Measurements from ENCODE around the gene WNT8A.
"Not testable (repeated sequence)": the region's sequence is repeated elsewhere in the genome, so short reads cannot be mapped to it uniquely, and the experiment has no call there.

WNT8A gene, protein sequence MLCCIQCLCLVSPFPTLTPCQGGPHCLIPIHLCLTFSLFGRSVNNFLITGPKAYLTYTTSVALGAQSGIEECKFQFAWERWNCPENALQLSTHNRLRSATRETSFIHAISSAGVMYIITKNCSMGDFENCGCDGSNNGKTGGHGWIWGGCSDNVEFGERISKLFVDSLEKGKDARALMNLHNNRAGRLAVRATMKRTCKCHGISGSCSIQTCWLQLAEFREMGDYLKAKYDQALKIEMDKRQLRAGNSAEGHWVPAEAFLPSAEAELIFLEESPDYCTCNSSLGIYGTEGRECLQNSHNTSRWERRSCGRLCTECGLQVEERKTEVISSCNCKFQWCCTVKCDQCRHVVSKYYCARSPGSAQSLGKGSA

DNA sequence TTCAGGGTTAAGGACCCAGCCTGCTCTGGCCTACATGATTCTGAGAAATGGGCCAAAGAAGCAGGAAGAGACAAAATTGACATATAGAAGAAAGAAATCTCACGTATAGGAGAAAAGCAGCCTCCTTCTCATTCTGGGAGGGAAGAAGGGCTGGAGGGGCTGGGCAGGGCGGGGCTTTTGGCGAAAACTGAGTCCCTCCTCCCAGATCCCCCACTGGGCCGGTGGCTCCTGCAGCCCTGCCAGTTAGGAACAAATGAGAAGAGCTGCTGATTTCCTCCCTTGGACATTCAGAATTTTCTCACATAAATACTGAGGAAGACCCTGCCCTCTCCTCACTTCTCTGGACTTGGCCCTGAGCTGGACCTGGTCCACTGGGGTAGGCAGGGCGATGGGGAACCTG lies at the start of gene WNT8A:
WNT8A (plus strand) TSS at position 332 of the 400 bp plus-strand sequence. CDS start 95 bp downstream, outside the sequence.
- DNase-seq = no peak

DNA sequence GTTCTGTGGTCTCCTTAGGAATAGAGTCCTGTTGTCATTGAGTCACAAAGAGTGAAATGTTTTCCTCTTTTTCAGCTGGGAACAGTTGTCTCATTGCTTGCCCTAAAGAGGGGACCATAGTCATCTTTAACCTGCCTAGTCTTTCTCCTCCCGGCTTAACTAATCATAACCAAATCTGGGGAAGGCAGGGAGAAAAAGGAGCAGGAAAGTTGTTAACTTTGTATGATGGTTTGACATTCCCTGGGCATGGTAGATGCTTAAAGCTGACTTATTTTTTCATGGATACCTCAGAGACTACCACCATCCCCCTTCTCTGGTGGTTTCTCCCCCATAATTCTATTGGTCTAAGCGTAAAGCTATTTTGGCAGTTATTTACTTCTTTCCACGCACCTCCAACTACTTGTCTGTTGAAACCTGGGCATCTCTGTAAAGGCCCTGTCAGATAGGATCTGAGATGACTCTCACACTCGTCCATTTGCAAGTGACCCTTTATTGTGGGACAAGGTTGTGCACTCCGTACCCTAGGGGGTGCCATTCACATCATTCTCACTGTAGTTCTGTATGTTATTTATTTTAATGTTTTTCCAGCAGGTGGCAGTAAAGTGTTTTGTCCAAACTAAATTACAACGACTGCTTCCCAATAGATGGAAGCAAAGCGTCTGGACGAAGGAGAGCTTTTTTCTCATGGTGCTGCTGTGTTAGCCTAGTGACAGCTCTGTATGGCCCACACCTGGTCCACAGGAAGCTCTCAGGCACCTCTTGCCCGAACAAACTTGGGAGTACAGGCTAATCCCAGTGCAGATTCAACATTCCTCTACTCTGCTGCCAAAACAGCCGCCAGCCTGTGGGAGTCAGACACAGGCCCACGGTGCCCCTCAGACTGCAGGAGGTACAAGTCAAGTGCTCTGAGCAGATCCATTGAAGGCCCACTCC lies 48.0 kb upstream of the WNT8A start:
- DNase-seq = peak; percentile 30

DNA sequence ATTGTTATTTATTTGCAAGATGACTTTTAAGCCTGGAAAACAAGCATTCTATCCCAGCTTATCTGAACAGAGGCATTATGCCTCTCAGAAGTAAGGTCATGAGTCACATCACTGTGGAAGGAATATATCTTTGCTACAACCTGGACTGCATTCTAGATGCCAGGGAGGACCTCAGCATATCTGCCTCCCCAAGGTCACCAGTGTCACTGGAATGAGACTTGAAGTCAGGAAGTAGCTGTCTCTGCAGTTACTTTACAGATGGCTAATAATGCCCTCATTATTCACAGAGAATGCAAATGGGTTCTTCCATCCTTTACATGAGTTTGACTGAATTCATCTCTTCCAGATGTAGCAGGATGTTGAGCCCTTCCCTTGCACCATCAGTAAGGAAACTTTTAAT lies 46.6 kb upstream of the WNT8A start:
- DNase-seq = no peak

DNA sequence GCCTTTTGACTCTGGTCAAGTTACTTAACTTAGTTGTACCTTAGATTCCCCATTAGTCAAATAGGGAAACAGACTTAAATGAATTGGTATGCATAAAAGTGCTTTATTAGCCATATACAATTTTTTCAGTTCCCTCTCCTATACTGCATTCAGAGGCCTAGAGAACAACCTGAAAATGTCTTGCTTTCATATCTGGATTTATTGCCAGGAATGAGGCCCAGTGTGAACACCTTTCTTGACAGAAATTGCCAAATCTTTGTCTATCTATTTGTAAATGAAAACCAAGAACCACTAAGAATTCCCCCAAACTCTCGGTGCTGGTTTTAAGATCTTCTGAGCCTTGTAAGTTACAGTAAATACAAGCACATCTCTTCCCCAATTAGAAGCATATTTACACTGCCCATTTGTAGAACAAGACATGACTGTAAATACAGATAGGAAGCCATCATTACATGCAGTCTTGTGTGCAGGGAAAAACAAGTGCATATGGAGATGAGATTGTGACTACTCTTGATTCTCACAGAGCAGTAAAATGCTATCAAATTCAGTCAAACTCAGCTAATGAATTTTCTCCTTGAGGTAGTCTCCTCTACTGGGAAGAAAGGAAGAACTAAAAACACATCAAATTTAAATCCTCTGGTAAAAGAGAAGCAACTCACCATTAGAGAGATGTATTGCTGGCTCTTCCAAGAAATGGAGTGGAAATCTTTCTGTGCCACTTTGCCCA lies 45.8 kb upstream of the WNT8A start:
- DNase-seq = no peak

DNA sequence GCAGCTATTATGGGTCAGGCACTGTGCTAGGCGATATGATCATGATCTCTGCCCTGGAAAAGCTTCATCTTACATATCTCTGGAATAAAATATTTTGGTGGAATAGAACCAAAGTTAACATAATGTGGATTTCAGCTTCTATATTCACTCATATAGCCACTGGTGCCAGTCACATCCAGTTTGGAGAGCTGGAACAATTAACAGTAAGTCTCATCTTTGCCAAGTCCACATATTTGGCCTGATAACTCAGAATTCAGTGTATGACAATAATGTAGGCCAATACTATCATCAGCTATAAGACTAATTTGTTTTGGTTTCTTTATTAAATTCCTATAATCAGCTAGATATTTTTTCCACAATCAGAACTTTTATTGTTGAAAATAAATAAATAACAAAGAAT lies 45.0 kb upstream of the WNT8A start:
- DNase-seq = no peak

DNA sequence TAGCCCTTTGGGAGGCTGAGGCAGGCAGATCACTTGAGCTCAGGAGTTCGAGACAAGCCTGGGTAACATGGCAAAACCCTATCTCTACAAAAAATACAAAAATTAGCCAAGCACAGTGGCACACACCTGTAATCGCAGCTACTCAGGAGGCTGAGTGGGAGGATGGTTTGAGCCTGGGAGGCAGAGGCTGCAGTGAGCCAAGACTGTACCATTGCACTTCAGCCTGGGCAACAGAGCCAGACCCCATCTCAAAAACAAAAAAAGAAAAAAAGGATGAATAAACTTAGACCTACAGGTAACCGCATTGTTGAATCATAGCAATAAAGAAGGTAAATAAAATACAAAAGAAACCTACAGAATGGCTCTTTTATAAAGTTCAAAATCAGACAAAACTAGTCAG lies 38.5 kb upstream of the WNT8A start:
- not testable (repeated sequence) for DNase-seq

DNA sequence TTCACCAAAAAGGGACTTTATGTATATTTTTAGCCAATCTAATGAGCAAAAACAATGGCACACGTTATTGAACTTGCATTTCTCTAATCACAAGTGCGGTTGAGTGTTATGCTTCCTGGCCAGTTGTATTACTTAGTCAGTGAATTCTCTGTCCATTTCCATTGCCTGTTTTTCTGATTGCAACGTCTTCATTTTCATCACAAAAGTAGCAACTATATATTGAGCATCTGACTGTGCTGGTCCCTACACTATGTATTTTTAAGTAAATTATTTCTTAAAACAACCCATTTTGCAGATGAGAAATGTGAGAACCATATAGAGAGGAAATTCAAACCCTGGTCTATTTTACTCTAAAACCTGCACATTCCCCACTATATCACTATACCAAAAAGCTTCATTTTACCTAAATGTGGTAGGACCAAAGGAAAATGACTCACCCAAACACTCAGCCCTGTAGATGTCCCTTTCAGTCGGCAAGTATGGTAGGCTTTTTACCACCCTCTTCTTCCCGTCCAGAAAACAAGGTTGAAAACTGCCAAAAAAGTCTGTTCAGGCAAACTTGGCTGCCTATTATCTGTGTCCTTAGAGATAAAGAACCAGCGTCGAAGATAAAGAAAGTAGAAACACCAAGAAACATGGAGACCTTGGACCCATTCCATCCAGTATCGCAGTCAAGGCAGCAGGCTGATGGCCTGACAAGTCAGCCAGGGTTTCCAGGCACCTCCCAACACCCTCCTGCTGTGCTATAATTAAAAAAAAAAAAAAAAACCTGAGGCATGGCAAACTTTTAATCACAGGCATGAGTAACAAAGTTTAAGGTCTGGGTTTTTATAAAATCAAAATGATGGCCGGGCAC lies 32.2 kb upstream of the WNT8A start:
- DNase-seq = no peak

DNA sequence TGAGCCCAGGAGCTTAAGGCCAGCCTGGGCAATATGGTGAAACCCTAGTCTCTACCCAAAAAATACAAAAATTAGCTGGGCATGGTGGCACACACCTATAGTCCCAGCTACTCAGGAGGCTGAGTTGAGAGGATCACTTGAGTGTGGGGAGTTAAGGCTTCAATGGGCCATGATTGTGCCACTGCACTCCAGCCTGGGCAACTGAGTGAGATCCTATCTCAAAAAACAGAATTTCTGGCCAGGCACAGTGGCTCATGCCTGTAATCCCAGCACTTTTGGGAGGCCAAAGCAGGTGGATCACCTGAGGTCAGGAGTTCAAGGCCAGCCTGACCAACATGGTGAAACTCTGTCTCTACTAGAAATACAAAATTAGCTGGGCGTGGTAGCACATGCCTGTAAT lies 31.1 kb upstream of the WNT8A start:
- not testable (repeated sequence) for DNase-seq

DNA sequence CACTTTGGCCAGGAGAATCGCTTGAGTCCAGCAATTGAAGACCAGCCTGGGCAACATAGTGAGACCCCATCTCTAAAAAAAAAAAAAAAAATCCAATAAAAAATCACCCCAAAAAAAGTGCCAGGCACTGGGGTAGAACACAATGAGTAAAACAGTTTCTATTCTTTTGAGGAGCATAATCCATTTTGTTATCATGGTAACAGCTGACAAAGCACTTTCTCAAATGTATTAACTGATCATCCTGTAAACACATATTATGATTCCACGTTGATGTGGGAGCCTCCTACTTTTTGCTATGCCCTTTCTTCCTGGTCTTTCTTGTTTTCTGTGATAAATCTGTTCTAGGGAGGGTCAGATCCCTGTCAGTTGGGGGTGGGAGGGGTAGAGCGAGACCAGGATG lies 30.3 kb upstream of the WNT8A start:
- DNase-seq = no peak

DNA sequence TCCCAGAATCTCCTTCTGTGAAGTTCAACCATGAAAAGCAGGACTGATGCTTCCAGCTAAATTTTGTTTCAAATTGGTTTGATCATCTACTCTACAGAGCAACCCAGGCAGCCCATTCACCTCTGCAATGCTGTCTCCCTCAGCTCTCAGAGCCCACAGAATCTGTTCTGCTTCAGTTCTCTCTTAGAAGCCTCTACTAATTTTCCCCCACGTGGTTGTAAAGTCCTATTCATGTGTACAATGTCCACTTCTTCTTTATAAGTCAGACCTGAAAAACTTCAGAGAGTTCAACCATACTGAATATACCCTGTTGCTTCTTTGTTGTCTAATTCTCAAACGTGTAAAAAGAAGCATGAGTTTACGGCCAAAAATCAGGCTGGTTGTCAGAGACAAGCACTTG lies 29.6 kb upstream of the WNT8A start:
- DNase-seq = no peak

DNA sequence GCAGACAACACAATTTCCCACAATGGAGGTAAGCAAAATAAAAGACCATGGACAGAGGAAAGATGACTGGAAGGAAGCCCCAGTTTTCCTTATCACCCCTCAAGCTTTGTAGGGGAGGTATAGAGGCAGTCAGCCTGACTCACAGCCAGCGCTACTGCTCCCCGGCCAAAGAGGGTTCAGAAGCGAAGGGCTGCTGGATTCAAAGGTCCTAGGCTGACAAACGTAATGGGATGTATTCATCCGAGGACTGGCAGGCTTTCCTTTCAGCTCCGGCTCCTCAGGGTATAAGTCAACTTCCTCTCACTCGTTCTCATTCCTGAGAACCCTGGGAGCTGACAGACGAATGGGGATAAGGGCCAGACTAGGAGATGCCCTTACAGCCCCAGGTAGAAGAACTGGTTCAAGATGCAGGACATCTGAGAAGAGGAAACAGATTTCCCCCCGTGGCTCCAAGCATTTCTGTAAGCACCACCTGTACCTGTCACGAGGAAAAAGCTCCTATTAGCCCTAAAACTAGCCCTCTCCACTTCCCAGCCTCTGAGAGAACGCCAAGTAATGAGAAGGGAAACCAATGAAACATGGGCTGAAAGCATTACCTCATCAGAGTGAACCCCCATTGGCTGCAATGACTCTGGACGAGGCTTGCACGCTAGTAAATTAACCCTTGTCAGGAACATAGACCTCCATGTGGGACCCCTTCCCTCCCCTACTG lies 28.8 kb upstream of the WNT8A start:
- no peak for DNase-seq

DNA sequence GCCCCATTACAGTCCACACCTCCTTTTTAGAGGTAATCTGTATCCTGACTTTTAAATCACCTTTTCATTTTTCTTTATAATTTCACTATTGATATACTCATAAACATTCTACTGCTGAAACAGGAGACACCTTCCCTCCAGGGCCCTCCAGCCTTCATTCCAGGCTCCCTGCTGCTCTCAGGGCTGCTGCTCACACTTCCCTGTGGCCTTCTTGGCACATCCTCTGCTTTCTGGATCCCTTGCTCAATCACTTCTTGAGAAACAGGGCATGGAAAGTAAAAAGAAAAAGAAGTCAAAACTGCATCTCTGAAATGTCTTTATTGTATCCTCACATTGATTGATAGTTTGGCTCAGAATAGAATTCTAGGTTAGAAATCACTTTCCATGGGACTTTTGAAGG lies 19.3 kb upstream of the WNT8A start:
- no peak for DNase-seq

DNA sequence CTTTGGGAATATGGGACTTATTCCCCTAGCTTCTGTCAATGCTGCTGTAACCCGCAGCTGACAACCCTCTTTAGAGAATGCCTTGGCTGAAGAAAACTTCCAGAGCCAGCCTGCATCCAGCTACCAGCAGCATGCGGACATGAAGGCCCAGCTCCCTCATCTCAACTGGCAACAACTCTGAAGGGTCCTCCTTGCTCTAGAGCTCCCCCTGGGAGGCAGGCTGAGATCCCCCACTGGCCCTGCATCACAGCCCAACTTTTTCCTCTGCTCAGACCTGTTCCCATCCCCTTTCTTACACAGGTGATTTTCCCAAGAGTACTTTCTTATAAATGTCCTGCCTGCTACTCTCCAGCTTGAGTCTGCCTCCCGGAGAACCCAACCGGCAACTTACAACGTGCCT lies 18.7 kb upstream of the WNT8A start:
- DNase-seq = no peak

DNA sequence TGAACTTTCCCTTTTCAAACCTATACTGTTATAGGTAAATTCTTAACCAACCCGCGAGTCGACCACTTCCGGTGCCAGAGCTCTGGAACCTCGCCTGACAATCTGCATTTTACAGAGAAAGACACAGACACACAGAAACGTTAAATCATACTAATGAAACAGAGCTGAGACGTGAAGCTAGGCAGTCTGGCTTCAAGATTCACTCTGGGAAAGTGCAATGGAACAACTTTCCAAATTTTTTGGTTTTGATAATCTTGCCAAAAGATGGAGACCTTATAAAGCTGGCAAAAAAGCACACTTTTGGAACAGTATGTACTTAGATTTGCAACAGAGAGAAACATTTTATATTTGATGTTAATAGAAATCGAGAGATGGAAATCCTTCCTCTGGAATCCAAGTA lies 15.9 kb upstream of the WNT8A start:
- DNase-seq = no peak

DNA sequence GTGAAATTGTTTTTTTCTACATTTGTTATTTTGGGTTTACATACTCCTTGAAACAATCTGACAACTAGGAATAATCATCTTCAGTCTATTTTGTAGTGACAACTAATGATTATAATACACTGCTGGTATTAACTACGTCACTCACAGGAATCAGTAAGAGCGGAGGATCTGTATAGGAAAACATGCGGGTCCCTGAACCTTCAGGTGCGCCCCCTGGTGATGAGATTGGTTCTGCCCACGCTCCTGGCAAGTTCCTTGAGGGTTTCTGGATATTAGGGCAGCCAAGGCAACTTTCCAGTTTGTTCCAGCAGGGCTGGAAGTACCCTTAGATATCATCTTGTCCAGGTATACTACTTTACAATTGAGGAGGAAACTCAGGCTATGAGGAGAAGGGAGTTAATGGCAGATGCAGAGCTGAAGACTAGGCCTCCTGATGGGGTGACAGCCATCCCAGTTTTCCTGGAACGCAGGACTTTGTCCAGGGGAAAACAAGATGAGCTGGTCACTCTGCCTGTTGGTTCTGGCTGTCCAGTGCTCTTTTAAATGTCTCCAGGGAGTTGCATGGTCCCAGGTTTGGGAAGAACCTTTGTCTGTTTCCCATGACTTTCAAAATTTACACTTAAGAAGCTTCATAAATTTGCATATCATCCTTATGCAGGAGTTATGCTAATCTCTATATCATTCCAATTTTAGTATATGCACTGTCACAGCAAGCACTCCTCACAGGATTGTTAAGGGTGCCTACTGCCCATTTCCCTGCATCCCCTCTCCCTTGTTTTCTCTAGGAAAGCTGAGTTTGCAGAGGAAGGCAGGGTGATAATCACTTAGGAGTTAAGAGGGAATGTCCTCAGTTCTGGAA lies 14.9 kb upstream of the WNT8A start:
- no peak for DNase-seq

DNA sequence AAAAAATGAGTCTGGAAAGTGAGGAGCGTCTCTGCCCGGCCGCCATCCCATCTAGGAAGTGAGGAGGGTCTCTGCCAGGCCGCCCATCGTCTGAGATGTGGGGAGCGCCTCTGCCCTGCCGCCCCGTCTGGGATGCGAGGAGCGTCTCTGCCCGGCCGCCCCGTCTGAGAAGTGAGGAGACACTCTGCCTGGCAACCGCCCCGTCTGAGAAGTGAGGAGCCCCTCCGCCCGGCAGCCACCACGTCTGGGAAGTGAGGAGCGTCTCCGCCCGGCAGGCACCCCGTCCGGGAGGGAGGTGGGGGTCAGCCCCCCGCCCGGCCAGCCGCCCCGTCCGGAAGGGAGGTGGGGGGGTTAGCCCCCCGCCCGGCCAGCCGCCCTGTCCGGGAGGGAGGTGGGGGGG lies 13.8 kb upstream of the WNT8A start:
- DNase-seq = not testable (repeated sequence)

DNA sequence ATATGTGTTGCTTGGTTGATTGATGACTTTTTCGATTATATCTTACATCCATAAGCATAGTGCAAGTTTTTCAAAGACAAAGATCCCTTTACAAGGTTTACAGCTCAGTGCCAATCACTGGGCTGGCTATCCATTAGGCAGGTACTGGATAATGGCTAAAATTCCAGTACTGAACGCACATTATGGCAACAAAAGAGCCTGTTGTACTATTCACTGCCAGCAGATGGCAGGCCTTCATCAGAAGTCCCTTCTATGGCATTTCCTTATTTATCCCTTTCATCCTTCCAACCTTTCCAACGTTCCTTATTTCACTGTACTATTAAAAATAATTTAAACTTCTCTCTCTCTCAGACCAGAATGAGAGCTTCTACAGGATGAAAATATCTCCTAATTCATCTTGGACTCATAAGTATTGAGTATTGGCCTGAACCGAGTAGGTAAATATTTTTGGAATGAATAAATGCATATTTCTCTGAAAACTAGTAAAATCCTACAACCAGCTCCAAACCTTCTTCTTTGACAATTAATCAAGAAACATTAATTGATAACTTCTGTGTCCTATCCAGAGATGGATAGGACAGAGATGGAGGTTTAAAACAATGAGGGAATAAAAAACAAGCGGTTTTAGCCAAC lies 6.7 kb upstream of the WNT8A start:
- DNase-seq = peak; percentile 4

DNA sequence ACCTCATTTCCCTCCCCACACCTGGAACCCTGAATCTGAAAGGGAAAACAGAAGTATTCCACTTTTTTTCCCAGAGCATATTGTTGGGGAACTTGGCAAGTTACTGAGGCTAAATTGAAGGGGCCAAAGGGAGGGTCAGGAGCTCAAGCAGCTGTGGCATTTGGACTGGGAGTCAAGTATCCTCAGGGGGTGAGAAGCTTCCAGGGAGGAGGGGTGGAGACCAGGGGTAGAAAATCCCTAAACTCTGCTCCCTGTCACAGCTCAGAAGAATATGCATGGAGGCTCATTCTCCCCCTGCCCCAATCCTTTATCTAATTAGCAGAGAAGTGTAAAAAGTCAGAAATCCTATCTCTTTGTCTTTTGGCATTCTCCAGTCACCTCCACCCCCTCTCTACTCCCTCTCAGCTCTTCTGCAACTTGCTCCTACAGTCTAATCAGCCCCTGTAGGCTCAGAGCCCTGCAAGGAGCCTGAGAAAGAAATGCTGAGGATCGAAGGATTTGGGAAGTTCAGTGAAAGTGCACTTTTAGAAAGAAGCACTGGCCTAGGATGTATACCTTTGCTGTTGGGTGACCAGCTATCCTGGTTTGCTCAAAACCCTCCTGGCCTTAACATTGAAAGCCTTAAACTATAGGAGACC lies 5.7 kb upstream of the WNT8A start:
- no peak for DNase-seq

DNA sequence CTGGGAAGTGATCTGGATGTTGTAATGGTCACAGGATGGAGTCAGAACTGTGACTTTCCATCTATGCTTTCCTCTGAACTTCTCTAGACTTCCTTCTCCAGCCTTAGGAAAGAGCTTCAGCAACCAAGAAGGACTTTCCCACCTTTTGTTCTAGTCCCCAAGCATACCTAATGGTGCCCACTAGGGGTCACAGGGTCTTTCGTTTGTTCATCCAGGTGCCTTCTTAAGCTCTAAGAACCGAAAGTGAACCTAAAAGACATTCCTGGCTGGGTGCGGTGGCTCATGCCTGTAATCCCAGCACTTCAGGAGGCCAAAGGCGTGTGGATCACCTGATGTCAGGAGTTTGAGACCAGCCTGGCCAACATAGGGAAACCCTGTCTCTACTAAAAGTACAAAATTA lies 1.8 kb upstream of the WNT8A start:
- DNase-seq = no peak

DNA sequence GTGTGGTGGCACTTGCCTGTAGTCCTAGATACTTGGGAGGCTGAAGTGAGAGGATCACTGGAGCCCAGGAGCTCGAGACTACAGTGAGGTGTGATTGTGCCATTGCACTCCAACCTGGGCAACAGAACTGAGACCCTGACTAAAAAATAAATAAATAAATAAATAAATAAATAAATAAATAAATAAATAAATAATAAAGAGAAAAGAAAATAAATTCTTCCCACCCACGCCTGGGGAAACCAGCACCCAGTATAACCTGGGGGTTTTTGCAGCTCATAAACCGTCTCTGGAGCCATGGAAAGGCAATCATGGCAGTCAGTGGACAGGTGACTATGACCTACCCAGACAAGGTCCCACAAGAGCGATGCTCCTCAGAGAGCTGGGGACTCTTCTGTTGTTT lies 7.9 kb downstream of the WNT8A start:
- DNase-seq = no peak

Measured in NCI-H2081 treated with DMSO at 0.1 percent for 48 hours (cell line).